GM21367 (cell line): ENCODE measurements around the gene TENM4.
"Not testable (repeated sequence)": the region's sequence is repeated elsewhere in the genome, so short reads cannot be mapped to it uniquely, and the experiment has no call there.

Source experiments
- ATAC-seq: cut with Tn5 transposase; IDR thresholded peaks from one replicate; pipeline ENCODE4 v1.9.1; 2021; ENCODE audit not compliant: unreplicated experiment

TENM4 gene

DNA sequence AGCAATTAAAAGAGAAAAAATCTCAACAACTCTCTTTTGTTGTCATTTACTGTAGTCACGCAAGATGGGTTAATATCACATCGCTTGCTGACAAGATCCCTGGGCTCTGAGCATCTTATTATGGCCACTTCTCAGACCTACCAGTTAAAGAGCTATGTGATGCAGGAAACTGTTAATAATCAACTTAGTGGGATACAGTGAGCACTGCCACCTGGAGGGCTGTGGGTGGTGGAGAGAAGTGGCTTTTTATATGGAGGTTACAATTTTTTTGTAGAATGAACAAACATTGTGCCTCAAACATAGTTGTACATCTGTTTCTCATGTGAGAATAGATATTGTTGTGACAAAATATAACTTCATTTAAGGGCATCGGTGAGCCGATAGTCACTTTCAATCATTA lies 181.0 kb downstream of the TENM4 start:
- ATAC-seq = no peak

GRCh38 chr11:79258576-79258975 lies 182.3 kb downstream of the TENM4 start:
- ATAC-seq = no peak

- ATAC-seq = no peak
Measured at GRCh38 chr11:79255965-79256364, 184.9 kb downstream of the TENM4 start.

DNA sequence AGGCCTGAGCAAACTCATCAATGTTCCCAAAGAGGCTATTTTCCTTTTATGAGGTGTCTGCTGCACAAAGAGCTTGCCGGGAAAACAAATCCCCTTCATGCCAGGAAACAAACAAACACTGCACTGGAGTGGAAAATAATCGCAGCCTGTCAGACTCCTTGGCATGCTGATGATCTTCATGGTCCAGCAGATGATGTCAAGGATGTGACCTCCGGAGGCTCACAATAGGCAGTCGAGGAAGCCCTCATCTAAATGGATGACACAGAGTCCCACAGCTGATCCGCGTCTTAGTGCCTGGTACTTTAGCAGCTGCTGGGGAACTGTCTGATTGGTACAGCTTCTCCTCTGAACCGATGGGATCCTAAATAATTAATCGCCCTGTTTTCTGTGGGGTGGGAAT lies 187.6 kb downstream of the TENM4 start:
- ATAC-seq = no peak

GRCh38 chr11:79249295-79249993 lies 191.4 kb downstream of the TENM4 start:
- ATAC-seq = no peak

- no peak for ATAC-seq
Measured at GRCh38 chr11:79244798-79245197, 196.0 kb downstream of the TENM4 start.

- no peak for ATAC-seq
Measured at GRCh38 chr11:79244241-79244772, 196.5 kb downstream of the TENM4 start.

- no peak for ATAC-seq
Measured at GRCh38 chr11:79243422-79244210, 197.2 kb downstream of the TENM4 start.

- ATAC-seq = no peak
Measured at GRCh38 chr11:79242616-79243015, 198.2 kb downstream of the TENM4 start.

DNA sequence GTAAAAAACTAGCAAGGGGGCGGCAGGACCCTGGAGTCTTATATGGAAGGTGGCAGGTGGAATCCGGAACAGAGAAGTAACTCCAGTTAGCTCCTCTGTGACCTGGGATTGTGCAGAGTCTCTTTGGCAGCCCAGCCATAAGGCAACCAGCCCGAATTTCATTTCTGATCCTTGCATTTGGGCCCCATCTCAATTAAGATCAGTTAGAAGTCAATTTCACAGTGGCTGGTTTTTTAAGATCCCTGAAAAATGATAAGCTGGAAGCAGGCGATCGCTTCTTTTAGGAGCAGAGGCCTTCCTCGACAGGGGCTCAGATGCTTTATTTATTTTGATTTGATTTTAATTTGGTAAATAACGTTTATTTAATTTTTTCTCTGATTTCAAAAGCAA lies 199.0 kb downstream of the TENM4 start:
- no peak for ATAC-seq

DNA sequence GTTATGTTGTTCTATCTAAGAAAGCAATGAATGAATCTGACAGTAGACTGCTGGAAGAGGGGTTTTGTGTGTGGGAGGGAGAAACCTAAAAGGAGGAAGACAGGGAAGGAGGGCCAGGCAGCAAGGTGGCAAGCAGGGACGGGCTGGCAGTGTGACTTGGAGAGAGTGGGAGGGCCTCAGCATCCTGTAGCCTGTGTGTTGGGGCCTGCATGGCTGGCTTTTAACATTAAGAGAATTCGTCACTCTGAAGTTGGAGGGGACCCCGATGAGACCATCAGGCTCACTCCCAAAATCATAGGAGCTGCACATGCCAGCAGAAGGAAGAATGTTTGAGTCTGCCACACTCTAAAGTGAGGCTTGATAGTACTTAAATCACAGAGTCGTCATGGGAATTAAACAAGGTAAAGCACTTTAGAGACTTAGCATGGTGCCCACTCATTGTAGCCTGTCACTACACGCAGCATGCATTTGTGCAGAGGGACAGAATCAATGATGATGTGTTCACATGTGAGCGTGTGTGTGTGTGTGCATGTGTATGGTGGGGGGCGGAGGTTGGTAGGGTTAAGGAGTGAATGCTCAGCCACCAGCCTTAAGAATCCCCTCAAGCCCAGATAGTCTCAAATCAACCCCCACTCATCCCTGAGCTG lies 199.5 kb downstream of the TENM4 start:
- no peak for ATAC-seq

GRCh38 chr11:79237703-79238102 lies 203.1 kb downstream of the TENM4 start:
- ATAC-seq = no peak

DNA sequence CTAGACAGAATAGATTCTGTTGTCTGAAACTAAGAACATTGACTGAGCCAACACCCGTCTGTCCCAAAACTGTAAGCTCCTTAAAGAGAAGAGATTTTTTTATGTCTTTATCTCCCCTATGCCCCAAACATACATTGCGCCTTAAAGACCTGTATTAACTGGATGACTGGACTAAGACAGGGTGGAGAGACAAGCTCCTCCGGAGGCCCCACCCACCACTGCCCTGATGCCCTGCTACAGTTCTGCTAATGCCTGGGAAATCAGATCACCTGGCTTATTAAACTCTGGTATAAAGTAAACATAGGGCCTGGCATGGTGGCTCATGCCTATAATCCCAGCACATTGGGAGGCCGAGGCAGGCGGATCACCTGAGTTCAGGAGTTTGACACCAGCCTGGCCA lies 203.7 kb downstream of the TENM4 start:
- ATAC-seq = no peak

DNA sequence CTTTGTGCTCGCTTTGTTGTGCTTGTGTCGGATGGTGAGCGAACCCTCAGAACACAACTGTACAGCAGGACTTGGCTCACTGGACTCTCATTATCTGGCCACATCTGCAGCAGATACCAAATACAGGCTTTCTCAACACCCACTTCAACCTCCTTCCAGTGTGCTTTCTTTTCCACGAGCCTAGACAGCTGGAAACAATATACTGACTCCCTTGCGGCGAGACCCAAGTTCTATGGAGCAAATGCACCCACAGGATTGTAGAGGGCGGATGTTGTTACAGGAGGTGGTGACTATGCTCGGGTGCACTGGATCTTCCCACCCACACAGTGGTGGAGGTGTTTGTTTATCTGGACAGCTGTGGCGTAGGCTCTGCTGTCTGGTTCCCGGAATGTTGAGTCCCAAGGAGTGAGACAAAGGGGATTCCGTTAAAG lies 204.3 kb downstream of the TENM4 start:
- no peak for ATAC-seq

- no peak for ATAC-seq
Measured at GRCh38 chr11:79235696-79236095, 205.1 kb downstream of the TENM4 start.

DNA sequence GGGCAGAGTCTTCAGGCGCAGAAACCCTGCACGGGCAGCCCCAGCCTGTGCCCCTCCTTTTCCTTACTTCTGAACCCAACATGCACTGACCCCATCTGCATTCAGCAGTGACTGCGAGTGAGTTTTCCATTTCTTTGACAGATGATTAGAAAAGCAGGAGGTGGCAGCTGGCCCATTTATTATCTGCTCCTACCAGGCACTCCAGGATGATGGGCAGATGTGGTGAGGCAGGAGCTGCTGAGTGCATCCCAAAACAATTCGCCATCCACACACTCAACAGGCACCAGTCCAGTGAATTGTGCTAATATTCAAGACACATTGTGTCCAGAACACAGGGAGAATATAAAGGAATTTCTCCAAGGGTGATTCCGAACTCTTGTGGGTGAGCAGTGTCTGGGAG lies 208.5 kb downstream of the TENM4 start:
- ATAC-seq = no peak

GRCh38 chr11:79229047-79229446 lies 211.8 kb downstream of the TENM4 start:
- no peak for ATAC-seq

- ATAC-seq = no peak
Measured at GRCh38 chr11:79227767-79228755, 212.8 kb downstream of the TENM4 start.

DNA sequence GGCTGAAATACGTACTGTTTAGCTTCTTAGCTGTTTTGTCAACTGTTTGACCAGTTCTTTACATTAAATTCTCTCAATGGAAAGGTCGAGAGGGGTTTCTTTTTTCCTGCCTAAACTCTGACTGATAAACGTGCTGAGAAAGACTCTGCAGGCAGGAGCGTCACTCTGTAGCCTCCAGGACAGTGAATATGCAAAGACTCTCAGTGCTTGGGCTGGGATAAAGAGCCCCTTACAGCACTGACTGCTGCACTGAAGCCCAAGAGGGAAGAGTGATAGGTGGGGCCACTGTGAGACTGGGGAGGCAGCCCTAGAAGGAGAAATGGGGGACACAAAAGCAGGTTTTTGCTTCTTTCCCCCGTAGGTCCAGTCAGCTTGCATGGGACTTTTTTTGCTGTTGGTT lies 213.5 kb downstream of the TENM4 start:
- ATAC-seq = no peak

DNA sequence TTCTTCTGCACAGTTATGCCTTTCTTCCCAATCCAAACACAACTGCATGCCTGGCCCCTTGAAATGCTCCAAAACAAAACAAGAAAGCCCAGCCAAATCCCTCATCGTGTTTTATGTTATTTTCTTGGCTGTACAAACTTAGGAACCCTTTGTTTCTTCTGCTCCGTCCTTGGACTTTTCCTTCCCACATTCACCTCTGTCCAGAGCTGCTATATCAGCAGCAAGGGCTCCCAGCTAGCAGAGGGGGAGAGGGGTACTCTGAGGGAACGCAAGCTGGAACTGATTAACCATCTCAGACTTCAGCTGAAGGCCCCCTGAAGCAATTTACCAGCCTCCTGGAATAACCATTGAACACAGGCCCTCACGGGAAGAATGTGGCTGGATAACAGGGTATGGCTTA lies 214.7 kb downstream of the TENM4 start:
- no peak for ATAC-seq

GRCh38 chr11:79222163-79222562 lies 218.7 kb downstream of the TENM4 start:
- not testable (repeated sequence) for ATAC-seq
